ENCODE measurements around the gene SLC6A8. TPM values are rescaled to one million over a fixed set of nuclear protein-coding genes. Genes with fewer than 3 reads are reported as not detected.

The SLC6A8 gene
- total and polyA plus RNA-seq, 9 donors = 14.6 to 49.1 (median 32.1) TPM

DNA sequence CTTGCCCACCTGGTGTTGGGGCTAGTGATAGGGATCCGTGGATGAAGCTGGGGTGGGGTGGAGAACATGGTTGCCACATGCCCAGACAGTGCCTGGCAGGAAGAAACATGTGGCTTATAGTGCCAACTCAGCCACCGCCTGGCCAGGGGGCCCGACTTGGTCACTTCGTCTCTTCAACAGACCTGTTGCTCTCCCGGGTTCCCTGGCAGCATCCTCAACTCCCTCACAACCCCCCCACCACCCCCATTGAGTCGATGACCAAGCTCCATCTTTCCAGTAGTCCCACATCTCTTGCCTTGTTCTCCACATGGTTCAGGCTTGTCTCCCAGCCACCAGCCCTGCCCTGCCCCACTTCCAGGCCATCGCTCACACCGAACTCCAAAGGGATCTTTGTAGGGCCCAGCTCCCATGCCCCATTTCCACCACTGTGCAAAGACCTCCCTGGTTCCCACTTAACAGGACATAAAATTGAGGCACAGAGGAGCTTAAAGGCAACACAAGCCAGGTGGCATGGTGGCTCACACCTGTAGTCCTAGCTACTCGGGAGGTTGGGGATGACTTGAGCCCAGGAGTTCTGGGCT is 21.9 kb upstream of the SLC6A8 start:
- no peak overlapping the region for H3K4me3 ChIP-seq (ENCODE audit: low read length)
- peaks cover 2% of the 10 kb centered on the region for H3K4me1 ChIP-seq (ENCODE audit: control insufficient read depth, insufficient read depth, low read length)
- no peak overlapping the region for H3K27ac ChIP-seq (ENCODE audit: low read length)
- WGBS (ENCODE audit: insufficient coverage) = 90% methylated on average over 8 of the region's 9 CpGs
- H3K27me3 ChIP-seq (ENCODE audit: control insufficient read depth, insufficient read depth, low read length) = peaks cover 32% of the 10 kb centered on the region
- no peaks in the 10 kb centered on the region for H3K36me3 ChIP-seq (ENCODE audit: control insufficient read depth, insufficient read depth, low read length)
- no peak for DNase-seq
- H3K9me3 ChIP-seq (replicated peaks; ENCODE audit: control insufficient read depth, low read depth, low read length) = no peaks in the 10 kb centered on the region

DNA sequence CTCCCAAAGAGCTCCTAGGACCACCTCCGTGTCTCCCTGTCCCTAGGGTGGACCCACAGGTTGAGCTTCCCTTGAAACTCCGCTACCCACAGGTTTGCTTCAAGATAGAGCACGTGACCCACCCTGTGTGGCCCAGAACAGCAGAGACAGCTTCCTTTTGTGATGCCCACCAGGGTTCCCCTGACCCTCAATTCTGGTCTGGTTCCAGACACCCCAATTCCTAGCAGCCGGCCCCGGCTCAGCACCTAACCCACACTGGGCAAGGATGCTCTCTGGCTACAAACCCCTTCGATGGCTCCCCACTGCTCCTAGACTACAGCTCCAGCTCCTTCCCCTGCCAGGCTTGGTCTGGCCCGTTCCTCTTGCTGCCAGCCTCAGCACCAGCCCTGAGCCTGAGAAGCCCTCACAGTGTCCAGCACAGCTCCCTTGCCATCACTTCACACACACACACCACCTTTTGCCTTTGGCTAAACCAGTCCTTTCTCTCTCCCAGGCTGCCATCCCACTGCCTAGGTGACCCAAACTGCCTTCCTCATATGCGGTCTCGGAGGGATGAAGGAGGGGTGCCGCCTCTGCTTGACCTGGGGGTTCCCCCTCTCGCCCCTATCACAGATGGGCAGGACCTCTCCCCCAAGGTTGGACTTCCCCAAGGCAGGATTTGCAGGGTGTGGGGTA is 20.3 kb upstream of the SLC6A8 start:
- Histone ChIP-seq H3K4me3 (ENCODE audit: low read length) (no peak overlapping the region), H3K27me3 (ENCODE audit: control insufficient read depth, insufficient read depth, low read length) (peaks cover 31% of the 10 kb centered on the region), H3K9me3 (replicated peaks; ENCODE audit: control insufficient read depth, low read depth, low read length) (no peaks in the 10 kb centered on the region), H3K27ac (ENCODE audit: low read length) (no peak overlapping the region), H3K36me3 (ENCODE audit: control insufficient read depth, insufficient read depth, low read length) (no peaks in the 10 kb centered on the region), H3K4me1 (ENCODE audit: control insufficient read depth, insufficient read depth, low read length) (peaks cover 2% of the 10 kb centered on the region)
- whole genome bisulfite sequencing (ENCODE audit: insufficient coverage) = 75% methylated on average over 7 of the region's 11 CpGs
- no peak for DNase-seq

DNA sequence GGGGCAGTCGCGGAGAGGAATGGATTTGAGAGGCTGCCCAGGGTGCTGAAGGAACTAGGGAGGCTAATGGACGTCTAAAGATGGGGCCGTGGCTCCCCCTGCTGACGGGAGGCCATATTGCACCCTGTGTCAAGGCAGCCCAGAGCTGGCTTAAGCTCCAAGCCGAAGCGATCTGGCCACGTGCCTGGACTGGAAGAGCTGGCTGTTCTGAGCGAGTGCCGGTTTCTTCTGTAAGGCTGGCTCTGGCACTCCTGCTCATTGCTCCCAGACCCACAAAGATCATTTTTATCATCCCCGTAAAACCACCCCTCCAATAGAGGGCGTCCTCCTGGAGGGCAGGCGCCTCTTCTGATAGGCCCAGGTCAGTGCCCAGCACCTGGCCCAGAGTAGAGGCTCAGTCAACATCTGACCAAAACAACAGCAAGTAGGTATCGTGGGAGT is 19.8 kb upstream of the SLC6A8 start:
- H3K27me3 ChIP-seq (ENCODE audit: control insufficient read depth, insufficient read depth, low read length) = peaks cover 33% of the 10 kb centered on the region
- no peak overlapping the region for H3K4me3 ChIP-seq (ENCODE audit: low read length)
- no peaks in the 10 kb centered on the region for H3K36me3 ChIP-seq (ENCODE audit: control insufficient read depth, insufficient read depth, low read length)
- peak; percentile 87 for DNase-seq
- H3K9me3 ChIP-seq (replicated peaks; ENCODE audit: control insufficient read depth, low read depth, low read length) = no peaks in the 10 kb centered on the region
- H3K27ac ChIP-seq (ENCODE audit: low read length) = no peak overlapping the region
- 23% methylated on average over 11 of the region's 14 CpGs for WGBS (ENCODE audit: insufficient coverage)
- H3K4me1 ChIP-seq (ENCODE audit: control insufficient read depth, insufficient read depth, low read length) = peaks cover 2% of the 10 kb centered on the region

DNA sequence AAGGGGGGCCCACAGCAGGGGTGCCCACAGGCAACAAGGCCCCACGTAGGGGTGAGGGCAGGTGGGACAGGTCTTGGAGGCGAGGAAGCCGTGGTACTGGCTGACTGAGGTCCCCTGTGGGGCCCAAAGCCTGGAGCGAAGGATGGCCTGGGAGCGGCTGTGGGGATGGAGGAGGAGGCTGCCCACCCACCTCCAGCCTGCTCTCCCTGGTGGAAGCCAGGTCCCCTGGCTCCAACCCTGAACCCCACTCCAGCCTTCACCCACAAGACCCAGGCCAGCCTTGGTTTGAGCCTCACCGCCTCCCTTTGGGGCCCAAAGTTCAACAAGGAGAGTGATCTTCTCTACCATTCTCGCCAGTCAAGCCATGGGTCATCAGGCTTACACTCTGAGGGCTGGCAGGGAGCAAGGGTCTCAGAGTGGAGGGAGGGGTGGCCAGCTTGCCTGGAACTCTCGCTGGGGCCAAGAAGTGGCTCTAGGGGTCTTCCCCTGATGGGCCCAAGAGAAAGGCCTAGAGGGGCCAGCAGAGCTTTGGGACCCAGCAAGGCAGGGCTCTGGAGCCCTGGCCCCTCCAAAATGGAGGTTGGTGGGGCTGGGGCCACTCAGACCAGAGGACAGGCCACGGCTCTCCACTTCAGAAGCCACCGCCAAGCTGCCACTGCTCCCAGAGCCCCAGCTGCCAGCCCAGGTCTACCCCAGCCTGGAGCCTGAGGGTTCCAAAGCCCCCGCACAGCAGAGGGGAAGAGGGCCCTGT is 19.1 kb upstream of the SLC6A8 start:
- Histone ChIP-seq H3K27ac (ENCODE audit: low read length) (no peak overlapping the region), H3K36me3 (ENCODE audit: control insufficient read depth, insufficient read depth, low read length) (no peaks in the 10 kb centered on the region), H3K9me3 (replicated peaks; ENCODE audit: control insufficient read depth, low read depth, low read length) (no peaks in the 10 kb centered on the region), H3K4me1 (ENCODE audit: control insufficient read depth, insufficient read depth, low read length) (peaks cover 2% of the 10 kb centered on the region), H3K4me3 (ENCODE audit: low read length) (no peak overlapping the region), H3K27me3 (ENCODE audit: control insufficient read depth, insufficient read depth, low read length) (peaks cover 32% of the 10 kb centered on the region)
- no peak for DNase-seq
- 76% methylated on average over 5 of the region's 11 CpGs for WGBS (ENCODE audit: insufficient coverage)

DNA sequence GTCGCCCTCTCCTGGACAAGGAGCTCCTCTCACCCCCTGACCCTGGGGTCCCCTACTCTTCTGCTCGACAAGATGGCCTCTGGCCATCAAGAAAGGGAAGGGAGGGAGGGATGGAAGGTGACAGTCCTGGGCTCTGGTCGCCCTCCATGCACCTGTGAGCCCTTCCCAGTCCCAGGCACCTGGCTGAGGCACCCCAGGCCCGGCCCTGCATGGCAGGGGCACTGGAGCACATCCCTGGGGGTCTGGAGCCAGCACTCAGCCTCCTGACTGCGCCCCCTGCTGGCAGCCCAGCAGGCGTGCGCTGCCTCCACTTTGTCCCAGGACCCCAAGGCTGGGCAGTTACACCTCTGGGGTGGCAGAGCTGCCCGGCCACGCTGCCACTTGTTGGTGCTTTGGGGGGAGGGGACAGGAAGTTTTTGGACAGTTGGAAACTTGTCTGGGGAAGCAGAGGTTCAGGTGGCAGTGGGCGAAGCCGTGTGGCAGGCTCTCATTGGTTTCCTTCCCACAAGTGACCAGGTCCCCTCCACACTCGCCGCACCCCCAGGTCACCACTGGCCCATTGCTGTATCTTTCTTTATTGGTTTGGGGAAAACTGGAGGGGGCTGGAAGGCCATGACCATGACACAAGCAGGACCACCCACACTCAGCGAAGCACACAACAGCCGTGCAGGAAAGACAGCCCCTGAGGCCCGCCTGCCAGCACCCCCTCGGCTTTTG is 18.4 kb upstream of the SLC6A8 start:
- H3K4me1 ChIP-seq (ENCODE audit: control insufficient read depth, insufficient read depth, low read length) = peaks cover 2% of the 10 kb centered on the region
- H3K27me3 ChIP-seq (ENCODE audit: control insufficient read depth, insufficient read depth, low read length) = peaks cover 37% of the 10 kb centered on the region
- H3K9me3 ChIP-seq (replicated peaks; ENCODE audit: control insufficient read depth, low read depth, low read length) = no peaks in the 10 kb centered on the region
- H3K27ac ChIP-seq (ENCODE audit: low read length) = no peak overlapping the region
- DNase-seq = no peak
- no peaks in the 10 kb centered on the region for H3K36me3 ChIP-seq (ENCODE audit: control insufficient read depth, insufficient read depth, low read length)
- no peak overlapping the region for H3K4me3 ChIP-seq (ENCODE audit: low read length)
- WGBS (ENCODE audit: insufficient coverage) = 51% methylated on average over 9 of the region's 17 CpGs

DNA sequence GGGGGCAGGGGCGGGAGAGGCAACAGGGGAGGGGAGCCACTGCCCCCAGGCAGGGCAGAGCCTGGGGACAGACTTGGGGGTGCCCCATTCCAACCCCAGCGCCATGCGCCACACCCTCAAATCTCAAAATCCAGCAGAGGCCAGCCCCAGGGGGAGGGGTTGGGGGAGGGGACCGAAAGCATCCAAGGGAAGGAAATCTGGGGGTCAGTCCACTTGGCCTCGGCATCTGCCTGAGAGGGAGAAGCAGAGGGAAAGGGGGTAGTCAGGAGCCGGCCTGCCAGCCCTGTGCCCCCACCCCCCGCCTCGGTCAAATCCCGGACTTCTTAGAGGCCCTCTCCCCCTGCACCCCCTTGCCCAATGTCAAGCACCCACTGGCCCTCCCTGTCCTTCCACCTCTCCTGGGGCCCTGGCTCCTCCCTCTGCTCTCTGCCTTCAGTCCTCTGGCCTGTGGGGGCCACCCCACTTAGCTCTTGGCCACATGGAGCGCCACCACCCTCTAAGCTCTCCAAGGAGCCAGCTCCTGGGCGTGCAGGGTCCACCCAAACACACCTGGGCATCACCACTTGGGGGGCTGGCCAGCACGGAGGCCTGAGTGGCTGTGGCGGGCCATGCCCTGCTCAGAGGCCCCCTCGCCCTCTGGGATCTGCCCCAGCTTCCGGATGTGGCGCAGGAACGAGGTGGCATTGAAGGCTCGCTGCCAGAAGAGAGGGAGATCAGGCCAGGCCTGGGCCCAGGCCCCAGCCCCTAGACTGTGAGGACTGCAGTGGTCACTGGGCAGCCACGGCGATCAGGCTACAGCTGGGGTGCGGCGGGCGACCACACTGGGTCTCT is 17.6 kb upstream of the SLC6A8 start:
- no peak overlapping the region for H3K4me3 ChIP-seq (ENCODE audit: low read length)
- H3K9me3 ChIP-seq (replicated peaks; ENCODE audit: control insufficient read depth, low read depth, low read length) = no peaks in the 10 kb centered on the region
- H3K27ac ChIP-seq (ENCODE audit: low read length) = no peak overlapping the region
- H3K27me3 ChIP-seq (ENCODE audit: control insufficient read depth, insufficient read depth, low read length) = peaks cover 44% of the 10 kb centered on the region
- H3K4me1 ChIP-seq (ENCODE audit: control insufficient read depth, insufficient read depth, low read length) = peaks cover 2% of the 10 kb centered on the region
- no peak for DNase-seq
- no peaks in the 10 kb centered on the region for H3K36me3 ChIP-seq (ENCODE audit: control insufficient read depth, insufficient read depth, low read length)
- 84% methylated on average over 16 of the region's 23 CpGs for WGBS (ENCODE audit: insufficient coverage)

DNA sequence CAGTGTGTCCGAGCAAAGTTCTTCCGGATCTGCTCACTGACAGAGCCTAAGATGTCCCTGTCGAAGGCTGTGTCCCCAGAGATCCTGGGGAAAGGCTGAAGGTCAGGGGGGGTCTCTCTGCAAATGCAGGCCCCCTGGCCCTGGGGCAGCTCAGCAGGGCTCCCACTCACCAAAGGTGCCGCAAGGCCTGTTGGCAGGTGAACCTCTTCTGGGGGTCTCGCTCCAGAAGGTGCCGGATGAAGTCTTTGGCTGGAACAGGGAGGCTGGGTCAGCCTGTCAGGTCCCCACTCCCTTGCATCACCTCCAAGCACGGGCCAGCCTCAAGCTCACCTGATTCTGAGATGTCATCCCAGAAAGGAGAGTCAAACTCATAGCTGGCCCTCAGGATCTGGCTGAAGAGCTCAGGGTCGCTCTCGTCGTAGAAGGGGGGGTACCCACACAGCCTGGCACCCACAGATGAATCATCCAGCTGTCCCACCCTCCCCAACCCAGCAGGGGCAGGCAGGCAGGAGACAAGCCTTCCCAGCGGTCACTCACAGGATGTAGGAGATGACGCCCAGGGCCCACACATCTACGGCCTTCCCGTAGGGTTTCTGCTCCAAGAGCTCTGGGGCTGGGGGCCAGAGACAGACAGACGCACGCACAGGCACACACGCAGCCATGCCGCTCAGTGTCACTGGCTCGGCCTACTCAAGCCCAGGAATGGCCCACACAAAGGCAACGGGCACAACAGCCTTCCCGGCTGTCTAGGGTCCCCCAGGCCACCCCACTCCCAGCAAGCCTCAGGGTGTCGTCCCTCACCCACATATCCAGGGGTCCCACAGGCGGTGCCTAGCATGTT is 16.8 kb upstream of the SLC6A8 start:
- no peak for DNase-seq
- WGBS (ENCODE audit: insufficient coverage) = 83% methylated on average over 20 of the region's 23 CpGs
- H3K36me3 ChIP-seq (ENCODE audit: control insufficient read depth, insufficient read depth, low read length) = no peaks in the 10 kb centered on the region
- peaks cover 42% of the 10 kb centered on the region for H3K27me3 ChIP-seq (ENCODE audit: control insufficient read depth, insufficient read depth, low read length)
- peaks cover 2% of the 10 kb centered on the region for H3K4me1 ChIP-seq (ENCODE audit: control insufficient read depth, insufficient read depth, low read length)
- no peak overlapping the region for H3K27ac ChIP-seq (ENCODE audit: low read length)
- no peak overlapping the region for H3K4me3 ChIP-seq (ENCODE audit: low read length)
- H3K9me3 ChIP-seq (replicated peaks; ENCODE audit: control insufficient read depth, low read depth, low read length) = no peaks in the 10 kb centered on the region

DNA sequence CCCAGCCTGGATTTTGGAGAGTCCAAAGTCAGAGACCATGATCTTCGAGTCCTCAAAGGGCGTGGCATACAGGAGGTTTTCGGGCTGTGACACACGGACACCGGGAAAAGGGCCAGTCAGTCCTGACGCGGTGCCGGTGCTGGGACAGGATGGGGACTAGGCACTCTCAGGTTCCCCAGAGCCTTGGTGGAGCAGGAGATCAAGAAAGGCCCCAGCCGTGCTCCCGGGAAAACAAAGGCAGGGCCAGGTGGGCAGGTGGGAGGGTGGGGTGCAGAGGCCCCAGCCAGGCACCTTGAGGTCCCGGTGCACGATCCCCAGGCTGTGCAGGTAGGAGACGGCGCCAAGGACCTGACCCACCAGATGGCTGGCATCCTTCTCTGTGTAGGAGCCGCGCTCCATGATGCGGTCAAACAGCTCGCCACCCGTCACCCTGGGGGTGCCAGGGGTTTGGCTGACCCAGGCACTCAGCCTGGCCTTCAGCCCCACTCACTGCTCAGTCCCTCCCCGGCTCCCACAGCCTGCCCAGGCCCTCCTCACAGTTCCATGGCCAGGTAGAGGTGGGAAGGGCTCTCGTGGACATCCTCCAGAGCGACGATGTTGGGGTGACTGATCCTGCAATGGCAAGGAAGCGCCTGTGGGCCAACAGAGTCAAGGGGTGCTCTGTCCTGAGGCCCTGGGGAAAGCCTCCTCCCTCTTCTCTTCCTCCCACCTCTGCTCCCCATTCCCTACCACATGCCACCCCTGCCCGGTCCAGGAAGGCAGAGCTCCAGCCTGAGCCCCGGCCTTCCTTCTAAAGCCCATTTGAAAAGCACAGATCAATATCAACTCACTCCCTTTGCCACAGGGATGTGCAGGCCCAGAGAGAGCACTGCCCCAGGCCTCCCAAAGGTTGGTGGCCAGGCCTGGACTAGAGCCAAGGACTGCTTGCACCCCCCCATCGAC is 15.9 kb upstream of the SLC6A8 start:
- Histone ChIP-seq H3K27ac (ENCODE audit: low read length) (no peak overlapping the region), H3K9me3 (replicated peaks; ENCODE audit: control insufficient read depth, low read depth, low read length) (no peaks in the 10 kb centered on the region), H3K4me1 (ENCODE audit: control insufficient read depth, insufficient read depth, low read length) (peaks cover 2% of the 10 kb centered on the region), H3K4me3 (ENCODE audit: low read length) (no peak overlapping the region), H3K27me3 (ENCODE audit: control insufficient read depth, insufficient read depth, low read length) (peaks cover 35% of the 10 kb centered on the region), H3K36me3 (ENCODE audit: control insufficient read depth, insufficient read depth, low read length) (no peaks in the 10 kb centered on the region)
- DNase-seq = no peak
- 93% methylated on average over 21 of the region's 27 CpGs for WGBS (ENCODE audit: insufficient coverage)

Measured in muscle of leg (tissue), 11 donors.